NCI-H1436 (cell line): ENCODE results near the gene ACOT7.
A peak's percentile ranks its signal among the peaks of the same experiment; 100 is the strongest.
"Not testable (repeated sequence)": the region's sequence is repeated elsewhere in the genome, so short reads cannot be mapped to it uniquely, and the experiment has no call there.

Source experiments
- DNase-seq: peaks from one replicate; lab custom pipeline; 2025; lab: John Stamatoyannopoulos, UW

The ACOT7 gene

GRCh38 chr1:6396998-6397397 lies 3.4 kb upstream of the ACOT7 start:
- no peak for DNase-seq

- DNase-seq, result not testable (repeated sequence)
Measured at GRCh38 chr1:6395781-6396244, 2.2 kb upstream of the ACOT7 start.

GRCh38 chr1:6395130-6395529 lies 1.6 kb upstream of the ACOT7 start:
- not testable (repeated sequence) for DNase-seq

GRCh38 chr1:6392809-6393399 lies 663 bp downstream of the ACOT7 start:
- no peak for DNase-seq

GRCh38 chr1:6391951-6392808 lies 1.4 kb downstream of the ACOT7 start:
- no peak for DNase-seq

- DNase-seq, result no peak
Measured at GRCh38 chr1:6389971-6390370, 3.6 kb downstream of the ACOT7 start.

GRCh38 chr1:6386371-6386949 lies 7.1 kb downstream of the ACOT7 start:
- no peak for DNase-seq

GRCh38 chr1:6385488-6386191 lies 7.9 kb downstream of the ACOT7 start:
- no peak for DNase-seq

GRCh38 chr1:6384962-6385361 lies 8.6 kb downstream of the ACOT7 start:
- DNase-seq, result no peak

- no peak for DNase-seq
Measured at GRCh38 chr1:6384135-6384534, 9.4 kb downstream of the ACOT7 start.

- no peak for DNase-seq
Measured at GRCh38 chr1:6380037-6380436, 13.5 kb downstream of the ACOT7 start.

GRCh38 chr1:6378096-6378746 lies 15.3 kb downstream of the ACOT7 start:
- no peak for DNase-seq

- peak; percentile 73 for DNase-seq
Measured at GRCh38 chr1:6373961-6374720, 19.4 kb downstream of the ACOT7 start.

- DNase-seq, result not testable (repeated sequence)
Measured at GRCh38 chr1:6372236-6372635, 21.3 kb downstream of the ACOT7 start.

- no peak for DNase-seq
Measured at GRCh38 chr1:6370006-6370405, 23.6 kb downstream of the ACOT7 start.

- no peak for DNase-seq
Measured at GRCh38 chr1:6367381-6368012, 26.1 kb downstream of the ACOT7 start.

- no peak for DNase-seq
Measured at GRCh38 chr1:6365047-6365446, 28.5 kb downstream of the ACOT7 start.

- DNase-seq, result peak; percentile 32
Measured at GRCh38 chr1:6363085-6363884, 30.3 kb downstream of the ACOT7 start.

- DNase-seq, result no peak
Measured at GRCh38 chr1:6361124-6361775, 32.3 kb downstream of the ACOT7 start.
